Lower leg skin (tissue), 3 donors: ENCODE results near the gene TMEM43.

Source experiments
- POLR2A ChIP-seq, 2 donors: fragments of 450-650 bp; IDR thresholded peaks; one replicate each; pipeline ENCODE4 v1.6.1; 2016 to 2017; ENCODE audit warnings: antibody characterized with exemption in 2 of 2, mild to moderate bottlenecking in 1 of 2, moderate library complexity in 1 of 2
- TF ChIP-seq, protein P1 (sequence below), 3 donors: fragments of 450-650 bp; IDR thresholded peaks; one replicate each; pipeline ENCODE4 v1.5.1; 2016; ENCODE audit warnings: antibody characterized with exemption in 3 of 3, mild to moderate bottlenecking in 3 of 3, moderate library complexity in 2 of 3

DNA sequence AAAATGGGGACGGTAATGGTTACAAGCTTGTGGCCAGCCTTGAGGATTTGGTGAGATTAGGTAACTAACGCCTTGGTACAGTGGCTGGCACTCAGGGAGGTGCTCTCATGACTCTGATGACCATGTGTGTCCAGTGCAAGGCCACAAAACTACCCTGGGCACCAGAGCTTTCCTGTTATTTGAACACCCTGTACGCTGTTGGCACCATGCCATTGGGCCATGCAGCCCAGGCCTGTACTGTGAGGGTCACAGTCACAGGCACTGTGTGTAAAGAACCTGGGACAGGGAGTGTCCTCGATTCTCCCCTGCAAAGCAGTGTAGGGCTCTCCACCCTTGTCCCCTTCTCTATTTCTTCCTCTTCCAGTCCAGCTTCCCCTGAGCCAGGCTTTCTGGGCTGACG lies 6.3 kb downstream of the TMEM43 start:
- TF ChIP-seq POLR2A (IDR thresholded peaks at IDR 0.05), result no peak
- TF ChIP-seq, protein P1, sequence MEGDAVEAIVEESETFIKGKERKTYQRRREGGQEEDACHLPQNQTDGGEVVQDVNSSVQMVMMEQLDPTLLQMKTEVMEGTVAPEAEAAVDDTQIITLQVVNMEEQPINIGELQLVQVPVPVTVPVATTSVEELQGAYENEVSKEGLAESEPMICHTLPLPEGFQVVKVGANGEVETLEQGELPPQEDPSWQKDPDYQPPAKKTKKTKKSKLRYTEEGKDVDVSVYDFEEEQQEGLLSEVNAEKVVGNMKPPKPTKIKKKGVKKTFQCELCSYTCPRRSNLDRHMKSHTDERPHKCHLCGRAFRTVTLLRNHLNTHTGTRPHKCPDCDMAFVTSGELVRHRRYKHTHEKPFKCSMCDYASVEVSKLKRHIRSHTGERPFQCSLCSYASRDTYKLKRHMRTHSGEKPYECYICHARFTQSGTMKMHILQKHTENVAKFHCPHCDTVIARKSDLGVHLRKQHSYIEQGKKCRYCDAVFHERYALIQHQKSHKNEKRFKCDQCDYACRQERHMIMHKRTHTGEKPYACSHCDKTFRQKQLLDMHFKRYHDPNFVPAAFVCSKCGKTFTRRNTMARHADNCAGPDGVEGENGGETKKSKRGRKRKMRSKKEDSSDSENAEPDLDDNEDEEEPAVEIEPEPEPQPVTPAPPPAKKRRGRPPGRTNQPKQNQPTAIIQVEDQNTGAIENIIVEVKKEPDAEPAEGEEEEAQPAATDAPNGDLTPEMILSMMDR (IDR thresholded peaks at IDR 0.05), result no peak
